ENCODE measurements around the gene XRN1.
A peak's percentile ranks its signal among the peaks of the same experiment; 100 is the strongest.

Gene XRN1

GRCh38 chr3:142468456-142468855 is 20.6 kb upstream of the XRN1 start:
- no peak overlapping the region for H3K4me3 ChIP-seq

GRCh38 chr3:142467768-142468167 is 19.9 kb upstream of the XRN1 start:
- no peaks in the 10 kb centered on the region for H4K20me1 ChIP-seq
- TF ChIP-seq Cebpa-rat (IDR thresholded peaks at IDR 0.05), result no peak

More at GRCh38 chr3:142468456-142468855, 20.6 kb upstream of the XRN1 start:
- no peaks in the 10 kb centered on the region for H3K4me1 ChIP-seq
- H3K4me2 ChIP-seq, result no peak overlapping the region
- H4K20me1 ChIP-seq, result no peaks in the 10 kb centered on the region
- H3K27ac ChIP-seq, result no peak overlapping the region
- H3K9ac ChIP-seq, result no peak overlapping the region
- H3K9me3 ChIP-seq (replicated peaks in 1 of 11), result peaks cover 4 to 11% (median 6%) of the 10 kb centered on the region in 11 experiments; a peak in 21 of 22 replicates
- H3K36me3 ChIP-seq, result peaks cover 20 to 56% (median 36%) of the 10 kb centered on the region in 11 experiments; a peak in 21 of 22 replicates
- no peaks in the 10 kb centered on the region for H3K27me3 ChIP-seq
- TF ChIP-seq Cebpa-rat (IDR thresholded peaks at IDR 0.05), result no peak

DNA sequence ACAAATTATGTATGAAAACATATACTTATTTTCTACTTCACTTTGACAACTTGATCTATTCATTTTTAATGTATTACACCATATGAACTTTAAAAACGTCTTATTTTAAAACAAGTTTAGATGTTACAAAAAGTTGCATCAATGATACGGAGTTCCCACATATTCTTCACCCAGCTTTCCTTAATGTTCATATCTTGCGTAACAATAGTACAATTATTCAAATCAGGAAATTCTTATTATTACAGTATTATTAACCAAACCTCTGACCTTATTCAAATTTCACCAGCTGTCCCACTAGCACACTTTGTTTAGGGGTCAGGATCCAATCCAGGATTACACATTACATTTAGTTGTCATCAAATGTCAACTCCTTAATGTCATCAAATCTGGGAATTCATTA is 12.9 kb upstream of the XRN1 start:
- H3K4me3 ChIP-seq, result no peak overlapping the region
- no peak; a peak in 1 of 22 replicates for TF ChIP-seq Cebpa-rat (IDR thresholded peaks at IDR 0.05)
- H3K36me3 ChIP-seq, result peaks cover 44 to 98% (median 60%) of the 10 kb centered on the region in 11 experiments
- H3K9me3 ChIP-seq (replicated peaks in 1 of 11), result no peaks in the 10 kb centered on the region
- H3K27me3 ChIP-seq, result no peaks in the 10 kb centered on the region
- no peak overlapping the region for H3K4me2 ChIP-seq
- H3K4me1 ChIP-seq, result no peaks in the 10 kb centered on the region
- no peak overlapping the region for H3K9ac ChIP-seq
- H3K27ac ChIP-seq, result no peak overlapping the region
- no peaks in the 10 kb centered on the region for H4K20me1 ChIP-seq

More at GRCh38 chr3:142467768-142468167, 19.9 kb upstream of the XRN1 start:
- H3K4me2 ChIP-seq, result no peak overlapping the region
- no peaks in the 10 kb centered on the region for H3K4me1 ChIP-seq
- no peaks in the 10 kb centered on the region for H3K27me3 ChIP-seq
- H3K36me3 ChIP-seq, result peaks cover 15 to 56% (median 33%) of the 10 kb centered on the region in 11 experiments; a peak in 21 of 22 replicates
- H3K9me3 ChIP-seq (replicated peaks in 1 of 11), result peaks cover 0 to 4% (median 0%) of the 10 kb centered on the region in 11 experiments; a peak in 4 of 22 replicates
- H3K9ac ChIP-seq, result no peak overlapping the region
- no peak overlapping the region for H3K4me3 ChIP-seq
- no peak overlapping the region for H3K27ac ChIP-seq

GRCh38 chr3:142459929-142460328 is 12.1 kb upstream of the XRN1 start:
- Histone ChIP-seq H3K4me3 (no peak overlapping the region), H3K4me2 (no peak overlapping the region), H3K36me3 (peaks cover 44 to 96% (median 59%) of the 10 kb centered on the region in 11 experiments), H4K20me1 (no peaks in the 10 kb centered on the region), H3K9me3 (replicated peaks in 1 of 11) (no peaks in the 10 kb centered on the region), H3K27me3 (no peaks in the 10 kb centered on the region), H3K4me1 (no peaks in the 10 kb centered on the region), H3K9ac (no peak overlapping the region), H3K27ac (no peak overlapping the region)
- no peak for TF ChIP-seq Cebpa-rat (IDR thresholded peaks at IDR 0.05)

- Histone ChIP-seq H4K20me1 (no peaks in the 10 kb centered on the region), H3K36me3 (peaks cover 39 to 94% (median 55%) of the 10 kb centered on the region in 11 experiments), H3K9ac (no peak overlapping the region), H3K4me3 (no peak overlapping the region), H3K27me3 (no peaks in the 10 kb centered on the region), H3K4me1 (no peaks in the 10 kb centered on the region), H3K9me3 (replicated peaks in 1 of 11) (no peaks in the 10 kb centered on the region), H3K27ac (no peak overlapping the region), H3K4me2 (no peak overlapping the region)
- no peak for TF ChIP-seq Cebpa-rat (IDR thresholded peaks at IDR 0.05)
Observed at GRCh38 chr3:142459096-142459495, 11.3 kb upstream of the XRN1 start.

- no peaks in the 10 kb centered on the region for H3K9me3 ChIP-seq (replicated peaks in 1 of 11)
- H3K9ac ChIP-seq, result no peak overlapping the region
- no peak overlapping the region for H3K4me2 ChIP-seq
- H3K36me3 ChIP-seq, result peaks cover 44 to 68% (median 51%) of the 10 kb centered on the region in 11 experiments
- TF ChIP-seq Cebpa-rat (IDR thresholded peaks at IDR 0.05), result no peak
- no peak overlapping the region for H3K27ac ChIP-seq
- no peak overlapping the region for H3K4me3 ChIP-seq
- peaks cover 8 to 18% (median 16%) of the 10 kb centered on the region in 10 experiments; a peak in 19 of 20 replicates for H3K4me1 ChIP-seq
- H4K20me1 ChIP-seq, result peaks cover 0 to 6% (median 0%) of the 10 kb centered on the region in 11 experiments; a peak in 4 of 22 replicates
- H3K27me3 ChIP-seq, result no peaks in the 10 kb centered on the region
Observed at GRCh38 chr3:142450881-142451280, 3.0 kb upstream of the XRN1 start.

DNA sequence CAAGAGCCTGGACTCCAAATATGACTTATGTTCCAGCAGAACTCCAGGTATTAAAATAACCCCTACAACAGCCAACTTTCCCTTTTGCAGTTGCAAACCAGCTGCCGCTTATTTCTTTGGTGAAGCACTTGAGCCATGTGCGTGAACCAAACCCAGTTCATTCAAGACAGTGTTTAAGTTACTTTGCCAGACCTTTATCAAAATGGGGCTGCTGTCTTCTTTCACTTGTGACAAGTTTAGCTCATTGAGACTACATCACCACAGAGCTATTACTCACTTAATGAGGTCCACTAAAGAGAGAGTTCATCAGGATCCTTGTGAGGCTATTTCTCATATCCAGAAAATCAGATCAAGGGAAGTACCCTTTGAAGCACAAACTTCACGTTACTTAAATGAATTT is 2.4 kb upstream of the XRN1 start:
- Histone ChIP-seq H4K20me1 (peaks cover 0 to 11% (median 0%) of the 10 kb centered on the region in 11 experiments; a peak in 6 of 22 replicates), H3K27me3 (no peaks in the 10 kb centered on the region), H3K9ac (no peak overlapping the region), H3K4me3 (no peak overlapping the region), H3K27ac (no peak overlapping the region), H3K9me3 (replicated peaks in 1 of 11) (no peaks in the 10 kb centered on the region), H3K4me2 (no peak overlapping the region), H3K4me1 (peaks cover 13 to 25% (median 22%) of the 10 kb centered on the region in 10 experiments), H3K36me3 (peaks cover 43 to 61% (median 48%) of the 10 kb centered on the region in 11 experiments)
- no peak for TF ChIP-seq Cebpa-rat (IDR thresholded peaks at IDR 0.05)

DNA sequence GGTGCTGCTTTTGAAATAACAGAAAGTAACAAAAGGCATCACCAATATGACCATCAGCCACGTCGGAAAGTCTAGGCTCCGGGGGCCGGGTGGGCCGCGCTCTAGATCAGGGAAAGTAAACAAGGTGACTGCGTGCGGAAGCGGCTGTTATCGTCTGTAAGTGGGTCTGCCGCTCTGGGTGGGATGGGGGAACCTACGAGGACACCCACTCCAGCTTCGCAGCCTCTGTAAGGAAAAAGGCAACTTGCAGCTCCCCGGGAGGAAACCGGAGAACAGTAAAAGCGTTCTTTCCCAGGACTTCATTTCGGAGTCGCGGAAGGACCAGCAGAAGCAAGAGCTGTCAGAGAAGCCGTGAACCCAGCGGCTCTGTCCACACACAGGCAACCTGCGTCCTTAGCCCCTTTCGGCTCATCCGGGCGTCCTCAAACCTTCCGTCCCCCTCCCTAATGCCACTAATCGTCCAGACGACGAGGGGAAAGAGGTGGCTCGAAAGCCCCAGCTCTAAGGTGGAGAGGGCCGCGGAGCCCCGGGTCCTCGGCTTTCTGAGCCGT is 461 bp downstream of the XRN1 start:
- H3K4me2 ChIP-seq, result peak overlapping the region; percentile 73 to 95 (median 82)
- TF ChIP-seq Cebpa-rat (IDR thresholded peaks at IDR 0.05), result no peak
- peak overlapping the region; percentile 92 to 99 (median 96) for H3K27ac ChIP-seq
- peaks cover 0 to 17% (median 0%) of the 10 kb centered on the region in 11 experiments; a peak in 7 of 22 replicates for H4K20me1 ChIP-seq
- peaks cover 17 to 30% (median 25%) of the 10 kb centered on the region in 10 experiments for H3K4me1 ChIP-seq
- H3K27me3 ChIP-seq, result no peaks in the 10 kb centered on the region
- peak overlapping the region; percentile 81 to 98 (median 93) for H3K4me3 ChIP-seq
- peaks cover 26 to 60% (median 46%) of the 10 kb centered on the region in 11 experiments for H3K36me3 ChIP-seq
- peak overlapping the region; percentile 95 to 99 (median 97) for H3K9ac ChIP-seq
- peaks cover 0 to 22% (median 20%) of the 10 kb centered on the region in 11 experiments; a peak in 19 of 22 replicates for H3K9me3 ChIP-seq (replicated peaks in 1 of 11)

DNA sequence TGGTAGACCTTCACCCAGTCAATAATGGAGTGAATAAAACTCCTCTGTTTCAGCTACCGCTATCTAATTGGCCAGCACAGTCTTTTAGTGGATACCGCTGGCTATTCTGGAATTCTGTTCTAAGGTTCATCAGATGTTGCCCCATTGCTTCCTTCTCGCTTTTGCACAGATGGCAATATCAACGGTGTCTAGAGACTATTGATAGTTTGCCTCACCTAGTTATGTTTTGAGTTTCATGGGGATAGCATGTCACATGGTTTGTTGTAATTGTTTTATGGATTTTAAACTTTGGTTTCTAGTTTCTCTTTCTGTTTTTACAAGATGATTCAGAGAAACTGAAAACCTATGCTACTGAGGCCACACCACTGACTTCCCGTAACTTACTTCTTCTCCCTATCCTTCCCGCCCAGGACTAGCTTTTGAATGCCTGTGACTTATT is 2.0 kb downstream of the XRN1 start:
- Histone ChIP-seq H3K9ac (peak overlapping the region in 8 of 11 experiments; percentile 96 to 99 (median 98); a peak in 13 of 22 replicates), H3K4me1 (peaks cover 17 to 30% (median 25%) of the 10 kb centered on the region in 10 experiments), H3K9me3 (replicated peaks in 1 of 11) (peaks cover 0 to 35% (median 32%) of the 10 kb centered on the region in 11 experiments; a peak in 19 of 22 replicates), H3K36me3 (peaks cover 12 to 45% (median 38%) of the 10 kb centered on the region in 11 experiments), H4K20me1 (peaks cover 0 to 26% (median 0%) of the 10 kb centered on the region in 11 experiments; a peak in 8 of 22 replicates), H3K4me2 (peak overlapping the region; percentile 73 to 95 (median 82)), H3K27ac (peak overlapping the region in 7 of 11 experiments; percentile 0 to 99 (median 45); a peak in 8 of 22 replicates), H3K4me3 (peak overlapping the region; percentile 81 to 98 (median 93); a peak in 16 of 20 replicates), H3K27me3 (no peaks in the 10 kb centered on the region)
- TF ChIP-seq Cebpa-rat (IDR thresholded peaks at IDR 0.05), result no peak

All from BLaER1 treated with 17β-estradiol and CSF1 and Interleukin-3, amounts not matched to agents 10 nM and 100 nM (cell line).